HepG2 (cell line): Measurements from ENCODE around the gene CLUH. TPM values are rescaled to one million over a fixed set of nuclear protein-coding genes. Genes with fewer than 3 reads are reported as not detected.

Source experiments
- AGO1 ChIP-seq: fragments of 200-400 bp; formaldehyde crosslinking; IDR thresholded peaks from 2 replicates; pipeline ENCODE4 v1.6.1; 2017; ENCODE audit warnings: mild to moderate bottlenecking, low read depth, low read length, moderate library complexity; ENCODE audit not compliant: poor library complexity, severe bottlenecking
- E2F1 ChIP-seq: sonication (generic); formaldehyde crosslinking; IDR thresholded peaks from 2 replicates; pipeline ENCODE4 v1.5.0; 2020; ENCODE audit warnings: missing genetic modification reagents
- E2F2 ChIP-seq: sonication (generic); formaldehyde crosslinking; IDR thresholded peaks from 2 replicates; pipeline ENCODE4 v1.4.0; 2020; ENCODE audit warnings: missing genetic modification reagents, borderline replicate concordance
- GRHL1 ChIP-seq: sonication (generic); formaldehyde crosslinking; conservative IDR thresholded peaks from 2 replicates; pipeline ENCODE4 v1.8.0; 2022; ENCODE audit warnings: missing genetic modification reagents
- HNF4A ChIP-seq: sonication (generic); formaldehyde crosslinking; IDR thresholded peaks from 2 replicates; pipeline ENCODE4 v1.4.0; 2020; ENCODE audit warnings: missing genetic modification reagents
- IKZF4 ChIP-seq: sonication (generic); formaldehyde crosslinking; IDR thresholded peaks from 2 replicates; pipeline ENCODE4 v1.5.1; 2020; ENCODE audit warnings: borderline replicate concordance, mild to moderate bottlenecking, low read depth, missing genetic modification reagents; ENCODE audit errors: not compliant biosample characterization
- MAZ ChIP-seq, 2 experiments: sonication (generic) in 1 of 2; formaldehyde crosslinking in 1 of 2; IDR thresholded peaks; 2 replicates each; pipeline versions ENCODE4 v1.5.0 to v1.6.1; 2012 to 2020; ENCODE audit warnings: low read depth in 2 of 2, mild to moderate bottlenecking in 2 of 2, borderline replicate concordance in 1 of 2, improper control_type of control experiment in 1 of 2, low read length in 1 of 2, missing genetic modification reagents in 1 of 2, moderate library complexity in 1 of 2
- PTBP1 ChIP-seq: fragments of 200-400 bp; formaldehyde crosslinking; IDR thresholded peaks from 2 replicates; pipeline ENCODE4 v1.6.1; 2018; ENCODE audit warnings: low read length, low read depth; ENCODE audit not compliant: poor library complexity, severe bottlenecking
- RAD21 ChIP-seq: fragments of 450-650 bp; formaldehyde crosslinking; IDR thresholded peaks from 2 replicates; pipeline ENCODE4 v1.5.0; 2020; ENCODE audit warnings: mild to moderate bottlenecking
- RORA ChIP-seq: sonication (generic); formaldehyde crosslinking; IDR thresholded peaks from 2 replicates; pipeline ENCODE4 v1.5.0; 2020; ENCODE audit warnings: mild to moderate bottlenecking, missing genetic modification reagents, moderate library complexity
- SIN3A ChIP-seq: IDR thresholded peaks from 2 replicates; pipeline ENCODE4 v1.6.1; 2011; ENCODE audit warnings: low read depth, mild to moderate bottlenecking, control low read depth, low read length, borderline replicate concordance
- SOX5 ChIP-seq: IDR thresholded peaks from 2 replicates; pipeline ENCODE4 v1.6.1; 2016; ENCODE audit warnings: borderline replicate concordance
- SRSF9 ChIP-seq: fragments of 200-400 bp; formaldehyde crosslinking; IDR thresholded peaks from 2 replicates; pipeline ENCODE4 v1.6.1; 2018; ENCODE audit warnings: borderline replicate concordance, mild to moderate bottlenecking, low read depth, low read length; ENCODE audit not compliant: insufficient read depth, poor library complexity, severe bottlenecking
- ZFP36 ChIP-seq: fragments of 150-350 bp; IDR thresholded peaks from 2 replicates; pipeline ENCODE4 v1.6.1; 2018; ENCODE audit warnings: borderline replicate concordance, low read length, low read depth; ENCODE audit not compliant: partially characterized antibody
- ZNF142 ChIP-seq: sonication (generic); formaldehyde crosslinking; IDR thresholded peaks from 2 replicates; pipeline ENCODE4 v1.4.0; 2020; ENCODE audit warnings: missing genetic modification reagents
- ZNF335 ChIP-seq: sonication (generic); formaldehyde crosslinking; IDR thresholded peaks from 2 replicates; pipeline ENCODE4 v1.4.0; 2020; ENCODE audit warnings: missing genetic modification reagents
- ZNF432 ChIP-seq: sonication (generic); formaldehyde crosslinking; IDR thresholded peaks from 2 replicates; pipeline ENCODE4 v1.5.0; 2020; ENCODE audit warnings: missing genetic modification reagents, mild to moderate bottlenecking, borderline replicate concordance
- ZNF761 ChIP-seq: sonication (generic); formaldehyde crosslinking; conservative IDR thresholded peaks from 2 replicates; pipeline ENCODE4 v1.4.0; 2020; ENCODE audit warnings: mild to moderate bottlenecking, missing genetic modification reagents
- ZNF772 ChIP-seq: sonication (generic); formaldehyde crosslinking; IDR thresholded peaks from 2 replicates; pipeline ENCODE4 v1.5.0; 2020; ENCODE audit warnings: mild to moderate bottlenecking, missing genetic modification reagents
- polyA plus RNA-seq, 8 experiments: library from polyadenylated mRNA; depleted of rRNA in 3 of 8; stranded (reverse) in 7 of 8; unstranded in 1 of 8; fragments of >200 nt; fragmentation: Illumina TruSeq in 4 of 8; extraction: Trizol in 4 of 8; gene quantifications; 2 replicates each; pipeline versions ENCODE4 v1.2.1 to v1.2.3, GENCODE V29; 2011 to 2016; ENCODE audit warnings: low read depth in 4 of 8, missing spikeins in 1 of 8, mixed read lengths in 1 of 8; ENCODE audit not compliant: insufficient read depth in 1 of 8
- total RNA-seq, 5 experiments: library from RNA; depleted of rRNA; stranded (reverse); fragments of >200 nt; fragmentation: Illumina TruSeq; extraction: Trizol; gene quantifications; 2 replicates each; pipeline ENCODE4 v1.2.3, GENCODE V29; 2016; ENCODE audit warnings: low read depth in 1 of 5

Gene CLUH
- total and polyA plus RNA-seq, 2 of the 13 experiments (the other 11 are each of a cell fraction or from before 2014, with no cell fraction given), result 30.9 to 60.5 TPM

- peak; percentile 98; the same call in 1 of the 2 replicates for TF ChIP-seq E2F2 (CRISPR knock-in tag)
- peak; percentile 90 for TF ChIP-seq ZNF761 (CRISPR knock-in tag)
- TF ChIP-seq SRSF9, result no peak
- 0 out of 2 replicates have a peak, but pooled peaks have one; percentile 16 for TF ChIP-seq HNF4A (CRISPR knock-in tag)
- TF ChIP-seq ZFP36, result no peak
- TF ChIP-seq MAZ (IDR thresholded peaks at IDR 0.05; ENCODE audit: borderline replicate concordance, low read depth, low read length), result 0 out of 2 replicates have a peak, but pooled peaks have one; percentile 59
- peak; percentile 98 for TF ChIP-seq MAZ (CRISPR knock-in tag; IDR thresholded peaks at IDR 0.05; ENCODE audit: low read depth)
- peak; percentile 95; the same call in 1 of the 2 replicates for TF ChIP-seq ZNF772 (CRISPR knock-in tag)
- TF ChIP-seq RAD21, result peak; percentile 67
- TF ChIP-seq SIN3A, result peak; percentile 87
- peak; percentile 64; the same call in 1 of the 2 replicates for TF ChIP-seq SOX5 (CRISPR knock-in tag)
- peak; percentile 82 for TF ChIP-seq E2F1 (CRISPR knock-in tag)
- no peak for TF ChIP-seq PTBP1
- peak; percentile 99 for TF ChIP-seq IKZF4 (CRISPR knock-in tag)
- no peak for TF ChIP-seq RORA (CRISPR knock-in tag)
- peak; percentile 82 for TF ChIP-seq ZNF335
- no peak for TF ChIP-seq AGO1
- no peak for TF ChIP-seq GRHL1 (CRISPR knock-in tag)
- peak; percentile 95 for TF ChIP-seq ZNF142
- TF ChIP-seq ZNF432 (CRISPR knock-in tag), result peak; percentile 34; the same call in 1 of the 2 replicates
These were observed 38.2 kb upstream of the CLUH start (continued) for GRCh38 chr17:2749784-2750181.
